ENCODE measurements around the gene ZNF398.

The ZNF398 gene

DNA sequence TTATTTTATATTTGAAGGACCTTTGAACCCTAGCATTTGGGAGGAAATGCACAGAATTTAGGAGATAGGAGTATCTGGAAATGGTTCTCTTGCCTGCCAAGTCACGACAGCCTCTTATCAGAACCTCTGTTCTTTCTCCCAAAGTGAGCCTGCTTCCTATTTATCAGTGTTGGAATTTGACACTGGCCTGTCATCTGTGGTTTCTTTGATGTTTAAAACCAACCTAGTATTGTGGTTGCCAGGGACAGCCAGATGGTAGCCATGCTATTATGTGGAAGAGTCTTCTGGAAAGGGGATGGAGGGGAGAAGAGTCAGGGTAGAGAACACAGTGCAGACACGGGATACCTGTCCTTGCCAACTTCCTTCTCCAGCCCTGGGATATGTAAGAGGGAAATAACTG lies 69.1 kb downstream of the ZNF398 start:
- Histone ChIP-seq H3K27ac (replicated peaks) (no peak overlapping the region), H3K27me3 (ENCODE audit: insufficient read depth, poor library complexity, severe bottlenecking) (no peaks in the 10 kb centered on the region), H3K4me3 (replicated peaks; ENCODE audit: insufficient read depth, low read length) (no peak overlapping the region)
- no peak for DNase-seq (ENCODE audit: low read depth in 1 of 2, low spot score in 1 of 2)
- TF ChIP-seq, protein P1, sequence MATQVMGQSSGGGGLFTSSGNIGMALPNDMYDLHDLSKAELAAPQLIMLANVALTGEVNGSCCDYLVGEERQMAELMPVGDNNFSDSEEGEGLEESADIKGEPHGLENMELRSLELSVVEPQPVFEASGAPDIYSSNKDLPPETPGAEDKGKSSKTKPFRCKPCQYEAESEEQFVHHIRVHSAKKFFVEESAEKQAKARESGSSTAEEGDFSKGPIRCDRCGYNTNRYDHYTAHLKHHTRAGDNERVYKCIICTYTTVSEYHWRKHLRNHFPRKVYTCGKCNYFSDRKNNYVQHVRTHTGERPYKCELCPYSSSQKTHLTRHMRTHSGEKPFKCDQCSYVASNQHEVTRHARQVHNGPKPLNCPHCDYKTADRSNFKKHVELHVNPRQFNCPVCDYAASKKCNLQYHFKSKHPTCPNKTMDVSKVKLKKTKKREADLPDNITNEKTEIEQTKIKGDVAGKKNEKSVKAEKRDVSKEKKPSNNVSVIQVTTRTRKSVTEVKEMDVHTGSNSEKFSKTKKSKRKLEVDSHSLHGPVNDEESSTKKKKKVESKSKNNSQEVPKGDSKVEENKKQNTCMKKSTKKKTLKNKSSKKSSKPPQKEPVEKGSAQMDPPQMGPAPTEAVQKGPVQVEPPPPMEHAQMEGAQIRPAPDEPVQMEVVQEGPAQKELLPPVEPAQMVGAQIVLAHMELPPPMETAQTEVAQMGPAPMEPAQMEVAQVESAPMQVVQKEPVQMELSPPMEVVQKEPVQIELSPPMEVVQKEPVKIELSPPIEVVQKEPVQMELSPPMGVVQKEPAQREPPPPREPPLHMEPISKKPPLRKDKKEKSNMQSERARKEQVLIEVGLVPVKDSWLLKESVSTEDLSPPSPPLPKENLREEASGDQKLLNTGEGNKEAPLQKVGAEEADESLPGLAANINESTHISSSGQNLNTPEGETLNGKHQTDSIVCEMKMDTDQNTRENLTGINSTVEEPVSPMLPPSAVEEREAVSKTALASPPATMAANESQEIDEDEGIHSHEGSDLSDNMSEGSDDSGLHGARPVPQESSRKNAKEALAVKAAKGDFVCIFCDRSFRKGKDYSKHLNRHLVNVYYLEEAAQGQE (IDR thresholded peaks at IDR 0.05; ENCODE audit: insufficient replicate concordance, low read depth): no peak
- TF ChIP-seq, protein P2, sequence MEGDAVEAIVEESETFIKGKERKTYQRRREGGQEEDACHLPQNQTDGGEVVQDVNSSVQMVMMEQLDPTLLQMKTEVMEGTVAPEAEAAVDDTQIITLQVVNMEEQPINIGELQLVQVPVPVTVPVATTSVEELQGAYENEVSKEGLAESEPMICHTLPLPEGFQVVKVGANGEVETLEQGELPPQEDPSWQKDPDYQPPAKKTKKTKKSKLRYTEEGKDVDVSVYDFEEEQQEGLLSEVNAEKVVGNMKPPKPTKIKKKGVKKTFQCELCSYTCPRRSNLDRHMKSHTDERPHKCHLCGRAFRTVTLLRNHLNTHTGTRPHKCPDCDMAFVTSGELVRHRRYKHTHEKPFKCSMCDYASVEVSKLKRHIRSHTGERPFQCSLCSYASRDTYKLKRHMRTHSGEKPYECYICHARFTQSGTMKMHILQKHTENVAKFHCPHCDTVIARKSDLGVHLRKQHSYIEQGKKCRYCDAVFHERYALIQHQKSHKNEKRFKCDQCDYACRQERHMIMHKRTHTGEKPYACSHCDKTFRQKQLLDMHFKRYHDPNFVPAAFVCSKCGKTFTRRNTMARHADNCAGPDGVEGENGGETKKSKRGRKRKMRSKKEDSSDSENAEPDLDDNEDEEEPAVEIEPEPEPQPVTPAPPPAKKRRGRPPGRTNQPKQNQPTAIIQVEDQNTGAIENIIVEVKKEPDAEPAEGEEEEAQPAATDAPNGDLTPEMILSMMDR (IDR thresholded peaks at IDR 0.05; ENCODE audit: insufficient read depth, low read length): no peak
- TF ChIP-seq SPI1 (IDR thresholded peaks at IDR 0.05; ENCODE audit: borderline replicate concordance, low read depth) (no peak), GABPA (IDR thresholded peaks at IDR 0.05; ENCODE audit: low read depth) (no peak), POLR2AphosphoS5 (IDR thresholded peaks at IDR 0.05; ENCODE audit: low read depth) (no peak)

DNA sequence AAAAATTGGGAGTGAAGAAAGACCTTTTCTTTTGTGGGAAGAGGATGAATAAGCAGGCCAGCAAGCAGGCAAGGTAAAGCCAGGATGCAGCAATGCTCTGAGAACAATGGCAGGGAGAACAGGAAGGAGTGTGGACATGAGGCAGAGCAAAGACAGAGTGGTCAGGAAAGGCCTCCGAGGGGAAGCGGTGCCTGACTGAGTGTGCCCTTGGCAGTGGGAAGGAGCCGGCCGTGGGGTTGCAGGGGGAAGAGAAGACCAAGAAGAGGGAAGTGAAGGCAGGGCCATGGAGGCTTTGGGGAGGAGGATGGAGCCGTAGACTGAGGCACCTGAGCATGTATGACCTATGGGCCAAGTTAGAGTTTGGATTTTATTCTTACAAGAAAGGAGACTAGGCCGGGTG lies 70.3 kb downstream of the ZNF398 start:
- Histone ChIP-seq H3K27me3 (ENCODE audit: insufficient read depth, poor library complexity, severe bottlenecking) (no peaks in the 10 kb centered on the region), H3K27ac (replicated peaks) (no peak overlapping the region), H3K4me3 (replicated peaks; ENCODE audit: insufficient read depth, low read length) (no peak overlapping the region)
- TF ChIP-seq, protein P1 (IDR thresholded peaks at IDR 0.05; ENCODE audit: insufficient replicate concordance, low read depth): no peak
- no peak for TF ChIP-seq SPI1 (IDR thresholded peaks at IDR 0.05; ENCODE audit: borderline replicate concordance, low read depth)
- TF ChIP-seq GABPA (IDR thresholded peaks at IDR 0.05; ENCODE audit: low read depth): no peak
- TF ChIP-seq POLR2AphosphoS5 (IDR thresholded peaks at IDR 0.05; ENCODE audit: low read depth): no peak
- TF ChIP-seq, protein P2 (IDR thresholded peaks at IDR 0.05; ENCODE audit: insufficient read depth, low read length): no peak
- DNase-seq (ENCODE audit: low read depth in 1 of 2, low spot score in 1 of 2): no peak

DNA sequence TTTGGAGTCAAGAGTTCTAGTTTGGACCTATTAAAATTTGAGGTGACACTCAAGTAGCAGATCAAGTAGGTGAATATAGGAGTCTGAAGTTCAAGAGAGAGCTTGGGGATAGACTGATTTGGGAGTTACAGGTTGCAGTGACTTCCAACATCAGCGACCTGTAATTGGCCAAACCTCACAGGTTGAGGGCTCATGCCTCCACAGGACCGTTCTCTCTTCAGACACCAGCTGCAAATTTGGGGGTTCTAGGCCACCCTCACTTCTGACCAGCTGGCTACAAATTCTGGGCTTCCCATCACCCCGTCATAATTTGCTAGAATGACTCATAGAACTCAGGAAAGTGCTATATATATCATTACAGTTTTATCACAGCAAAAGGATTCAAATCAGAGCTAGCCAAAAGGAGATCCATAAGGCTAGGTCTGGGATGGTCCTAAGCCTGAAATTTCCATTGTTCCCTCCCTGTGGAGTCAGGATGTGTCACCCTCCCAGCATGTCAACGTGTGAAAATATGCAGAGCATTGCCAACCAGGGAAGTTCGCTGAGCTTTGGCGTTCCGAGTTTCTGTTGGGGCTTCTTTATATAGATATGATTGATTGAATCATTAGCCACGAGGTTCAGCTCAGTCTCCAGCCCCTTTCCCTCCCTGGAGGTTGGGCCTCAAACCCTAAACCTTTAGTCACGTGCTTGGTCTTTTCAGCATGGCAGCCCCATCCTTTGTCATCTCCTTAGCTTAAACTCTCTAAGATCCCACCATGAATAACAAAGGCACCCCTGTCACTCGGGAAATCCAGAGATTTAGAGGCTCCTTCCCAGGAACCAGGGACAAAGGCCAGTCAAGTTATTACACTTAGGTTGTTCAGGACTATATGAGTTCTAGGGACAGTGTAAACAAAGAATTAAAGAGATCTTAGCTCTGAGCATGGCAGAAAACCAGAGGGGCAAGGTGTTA lies 71.5 kb downstream of the ZNF398 start:
- no peak for DNase-seq (ENCODE audit: low read depth in 1 of 2, low spot score in 1 of 2)
- Histone ChIP-seq H3K4me3 (replicated peaks; ENCODE audit: insufficient read depth, low read length) (no peak overlapping the region), H3K27ac (replicated peaks) (no peak overlapping the region), H3K27me3 (ENCODE audit: insufficient read depth, poor library complexity, severe bottlenecking) (no peaks in the 10 kb centered on the region)
- TF ChIP-seq, protein P2 (IDR thresholded peaks at IDR 0.05; ENCODE audit: insufficient read depth, low read length): no peak
- TF ChIP-seq, protein P1 (IDR thresholded peaks at IDR 0.05; ENCODE audit: insufficient replicate concordance, low read depth): no peak
- TF ChIP-seq POLR2AphosphoS5 (IDR thresholded peaks at IDR 0.05; ENCODE audit: low read depth) (no peak), SPI1 (IDR thresholded peaks at IDR 0.05; ENCODE audit: borderline replicate concordance, low read depth) (no peak), GABPA (IDR thresholded peaks at IDR 0.05; ENCODE audit: low read depth) (no peak)

All from HL-60 (cell line).